Ramos (cell line): Measurements from ENCODE around the gene GZF1.

Source experiments
- in situ Hi-C: fragments of 300-500 bp; cut with MboI; formaldehyde crosslinking; loops from one replicate; pipeline ENCODE4 v1.14.3; 2022; ENCODE audit warnings: low sequenced_read_pairs; ENCODE audit not compliant: unreplicated experiment

The GZF1 gene

DNA sequence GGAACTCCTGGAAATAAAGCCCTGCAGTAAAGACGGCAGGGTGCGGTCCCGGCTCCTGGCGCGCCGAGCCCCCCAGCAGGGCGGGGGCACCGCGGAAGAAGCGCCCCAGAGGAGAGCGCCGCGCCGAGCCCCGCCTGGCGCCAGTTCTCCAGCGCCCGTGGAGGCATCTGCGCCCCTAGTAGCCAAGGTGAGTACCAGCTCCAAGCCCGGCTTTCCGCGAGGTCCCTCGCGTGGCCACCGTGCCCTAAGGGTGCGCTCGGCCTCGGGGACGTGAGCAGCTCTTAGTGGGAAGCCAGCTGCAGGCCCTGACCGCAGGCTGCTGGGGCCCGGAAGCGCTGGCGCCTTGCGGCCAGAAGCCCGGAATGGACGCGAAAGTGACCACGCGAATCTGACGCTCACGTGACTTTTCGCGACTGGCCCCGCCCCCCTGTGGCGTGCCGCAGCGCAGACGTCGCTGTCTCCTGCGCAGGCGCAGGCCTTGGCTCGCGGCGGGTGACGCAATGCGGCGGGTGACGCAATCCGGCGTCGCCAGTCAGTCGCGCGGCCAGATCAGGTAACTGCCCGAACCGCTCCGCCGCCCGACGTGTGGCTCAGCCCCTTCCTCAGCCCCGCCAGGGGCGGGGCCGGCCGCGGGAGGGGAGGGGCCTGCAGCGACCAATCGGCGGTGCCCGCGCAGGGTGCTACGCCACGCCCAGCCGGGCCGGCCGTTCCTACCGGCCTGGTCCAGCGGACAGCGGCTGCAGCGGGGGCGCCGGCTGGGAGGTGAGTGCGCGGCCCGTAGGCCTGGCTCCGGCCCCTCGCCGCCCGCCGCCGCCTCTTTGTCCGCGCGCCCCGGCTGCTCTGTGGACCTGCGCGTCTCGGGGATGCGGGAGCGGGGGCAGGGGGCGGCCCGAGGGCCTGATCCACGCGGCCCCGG, at the start of gene GZF1:
TSS of gene GZF1 (plus strand) at position 707 of the 916 bp plus-strand sequence. CDS start 2,202 bp downstream, outside the sequence.
- in situ Hi-C loops: no loop called here

DNA sequence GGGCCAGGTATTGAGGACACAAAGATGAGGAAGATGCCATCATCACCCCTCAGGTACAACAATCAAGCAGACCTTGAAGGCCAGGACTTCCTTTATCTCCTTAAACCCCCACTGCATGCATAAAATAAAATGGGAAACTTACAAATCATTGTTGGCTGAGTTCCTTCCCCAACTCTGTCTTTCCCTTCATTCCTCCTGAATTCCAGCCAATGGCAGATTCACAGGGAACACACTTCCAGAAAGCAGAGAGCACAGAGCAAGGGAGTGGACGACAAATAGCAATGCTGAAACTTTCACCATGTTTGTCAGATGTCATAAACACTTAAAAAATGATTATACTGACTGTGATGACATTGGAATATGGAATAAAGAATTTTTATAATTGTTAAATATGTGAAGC, 48.7 kb upstream of the GZF1 start:
- in situ Hi-C loops: no loop called here

DNA sequence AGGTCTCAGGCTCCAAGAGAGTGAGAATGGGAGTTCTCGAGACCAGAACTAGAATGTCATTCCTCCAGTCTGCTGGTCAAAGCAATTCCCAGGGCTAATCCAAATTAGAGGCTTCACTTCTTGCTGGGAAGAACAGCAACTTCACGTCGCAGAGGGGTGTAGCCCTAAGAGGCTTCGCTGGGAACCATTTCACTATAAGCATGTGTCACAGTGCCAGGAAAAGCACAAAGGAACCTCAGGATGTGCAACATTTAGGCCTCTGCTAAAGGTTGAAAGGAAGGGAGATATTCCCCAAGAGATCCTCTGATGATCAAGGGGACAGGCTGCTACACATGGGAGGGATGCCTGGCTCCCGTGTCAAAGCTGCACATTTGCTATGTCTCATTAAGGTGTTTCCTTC, 47.3 kb upstream of the GZF1 start:
- in situ Hi-C loops: no loop called here

- in situ Hi-C loops: no loop called here
These were observed 46.9 kb upstream of the GZF1 start for GRCh38 chr20:23315099-23315498.

- in situ Hi-C loops: no loop called here
These were observed 45.4 kb upstream of the GZF1 start for GRCh38 chr20:23316626-23317025.

DNA sequence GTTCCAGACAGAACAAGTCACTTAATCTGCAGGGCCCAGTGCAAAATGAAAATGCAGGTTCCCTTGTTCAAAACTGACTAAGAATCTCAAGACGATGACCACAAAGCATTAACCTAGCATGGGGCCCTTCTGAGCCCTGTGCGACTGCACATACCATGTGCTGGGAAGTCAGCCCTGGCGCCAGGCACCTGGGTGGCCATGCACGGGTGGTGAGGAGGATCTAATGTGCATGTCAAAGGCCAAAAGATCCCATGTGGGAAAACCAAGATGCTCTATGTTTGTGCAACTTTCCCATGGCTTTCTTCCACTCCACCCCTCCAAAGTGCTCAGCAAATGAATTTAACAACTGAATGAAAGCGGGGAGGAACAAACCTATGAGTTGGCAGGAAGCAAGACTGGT, 44.9 kb upstream of the GZF1 start:
- in situ Hi-C loops: no loop called here

- in situ Hi-C loops: no loop called here
These were observed 43.6 kb upstream of the GZF1 start for GRCh38 chr20:23318347-23318746.

- in situ Hi-C loops: no loop called here
These were observed 41.7 kb upstream of the GZF1 start for GRCh38 chr20:23320317-23320716.

GRCh38 chr20:23325107-23325506, 36.9 kb upstream of the GZF1 start:
- in situ Hi-C loops: no loop called here

DNA sequence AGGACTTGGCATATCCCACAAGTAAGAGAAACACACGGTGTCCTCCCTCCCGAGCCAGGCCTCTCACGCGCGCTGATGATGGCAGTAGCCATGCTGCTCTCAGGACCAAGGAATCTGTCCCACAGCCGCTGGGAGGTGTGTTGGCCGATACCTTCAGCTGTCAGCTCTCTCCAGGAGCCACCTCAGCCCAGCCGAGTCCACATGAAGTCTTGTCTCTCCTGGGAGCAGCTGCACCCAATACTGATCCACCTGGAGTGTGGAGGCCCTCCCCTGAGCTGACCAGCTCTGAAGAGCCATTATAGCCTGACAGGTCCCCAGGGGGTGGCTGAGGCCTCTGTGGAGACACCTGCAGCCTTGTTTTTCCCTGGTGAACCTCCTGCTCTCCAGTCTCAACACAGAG, 35.2 kb upstream of the GZF1 start:
- in situ Hi-C loops: no loop called here

- in situ Hi-C loops: no loop called here
These were observed 34.2 kb upstream of the GZF1 start for GRCh38 chr20:23327617-23328333.

GRCh38 chr20:23331450-23332350, 30.3 kb upstream of the GZF1 start:
- in situ Hi-C loops: no loop called here

DNA sequence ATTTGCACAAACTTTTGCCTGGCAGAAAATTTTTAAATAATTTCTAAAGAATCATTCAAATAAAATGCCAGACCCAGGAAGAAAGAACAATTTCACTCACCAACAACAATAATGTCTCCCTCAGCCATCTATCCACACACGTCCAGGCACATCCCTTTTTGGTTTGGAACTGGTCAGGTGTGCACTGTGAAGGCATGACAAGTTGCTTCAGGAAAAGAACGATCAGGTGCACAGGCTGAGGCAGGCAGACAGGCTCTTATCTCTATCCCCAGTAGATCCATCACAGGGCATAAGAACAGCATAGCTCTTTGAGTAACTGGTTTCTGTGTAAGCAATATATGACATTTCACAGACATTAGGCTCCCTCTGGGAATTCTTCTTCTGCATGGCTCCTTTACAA, 29.5 kb upstream of the GZF1 start:
- in situ Hi-C loops: no loop called here

DNA sequence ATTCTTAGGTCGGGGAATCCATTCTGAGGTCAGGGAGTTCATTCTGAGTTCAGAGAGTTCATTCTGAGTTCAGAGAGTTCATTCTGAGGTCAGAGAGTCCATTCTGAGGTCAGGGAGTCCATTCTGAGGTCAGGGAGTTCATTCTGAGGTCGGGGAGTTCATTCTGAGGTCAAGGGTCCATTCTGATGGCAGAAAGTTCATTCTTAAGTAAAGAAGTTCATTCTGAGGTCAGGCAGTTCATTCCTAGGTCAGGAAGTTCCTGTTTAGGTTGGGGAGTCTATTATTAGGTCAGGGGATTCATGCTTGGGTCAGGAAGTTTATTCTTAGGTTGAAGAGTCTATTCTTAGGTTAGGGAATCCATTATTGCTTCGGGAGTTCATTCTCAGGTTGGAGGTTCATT, 27.9 kb upstream of the GZF1 start:
- in situ Hi-C loops: no loop called here

DNA sequence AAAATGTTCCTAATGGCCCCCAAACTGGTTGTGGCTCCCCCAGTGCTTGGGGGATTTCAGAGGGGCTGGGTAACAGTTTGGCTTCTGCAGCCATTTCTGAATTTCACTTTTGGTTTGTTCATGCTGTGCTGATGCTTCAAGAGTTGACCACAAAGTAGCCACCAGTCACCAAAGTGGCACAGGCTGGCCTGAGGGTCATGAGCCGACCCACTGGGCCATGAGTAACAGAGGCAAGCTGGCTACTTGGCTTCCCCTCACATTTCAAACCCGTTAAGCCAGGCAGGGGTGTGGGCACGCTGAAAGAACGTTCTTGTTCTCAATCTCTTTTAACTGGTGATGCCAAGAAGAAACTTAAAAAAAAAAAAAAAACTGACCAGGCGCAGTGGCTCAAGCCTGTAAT, 26.5 kb upstream of the GZF1 start:
- in situ Hi-C loops: no loop called here

DNA sequence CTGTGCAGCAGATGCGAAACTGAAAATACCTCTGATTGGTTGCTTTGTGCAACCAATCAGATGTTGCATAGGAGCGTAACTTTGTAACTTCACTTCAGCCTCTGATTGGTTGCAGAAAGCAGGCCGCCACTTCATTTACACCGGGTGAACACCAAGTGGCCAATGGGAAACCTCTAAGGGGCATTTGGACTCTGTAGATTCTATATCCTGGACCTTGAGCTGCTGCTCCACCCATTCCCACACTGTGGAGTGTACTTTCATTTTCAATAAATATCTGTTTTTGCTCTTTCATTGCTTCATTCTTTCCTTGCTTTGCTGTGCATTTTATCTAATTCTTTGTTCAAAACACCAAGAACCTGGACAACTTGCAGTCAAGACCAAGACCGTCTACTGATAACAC, 25.5 kb upstream of the GZF1 start:
- in situ Hi-C loops: no loop called here

GRCh38 chr20:23337312-23337711, 24.7 kb upstream of the GZF1 start:
- in situ Hi-C loops: no loop called here

DNA sequence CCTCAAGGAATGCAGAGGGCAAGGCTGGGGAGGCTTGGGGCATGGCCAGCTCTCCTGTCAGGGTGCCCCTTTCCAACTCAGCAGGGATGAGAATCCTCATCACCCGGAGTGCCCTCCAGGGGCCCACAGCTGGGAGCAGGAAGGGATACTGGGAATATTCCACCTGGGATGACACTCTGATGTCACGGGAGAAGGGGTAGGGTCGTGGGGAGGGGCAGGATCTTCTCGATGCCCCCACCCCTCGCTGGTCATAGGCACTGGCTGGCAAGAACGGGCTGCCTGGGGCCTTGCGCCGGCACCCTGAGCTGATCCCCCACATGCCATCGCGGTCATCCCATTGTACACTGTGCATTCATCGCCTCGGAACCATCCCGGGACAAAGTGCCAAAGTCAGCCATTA, 22.0 kb upstream of the GZF1 start:
- in situ Hi-C loops: no loop called here

GRCh38 chr20:23340524-23340923, 21.5 kb upstream of the GZF1 start:
- in situ Hi-C loops: no loop called here

DNA sequence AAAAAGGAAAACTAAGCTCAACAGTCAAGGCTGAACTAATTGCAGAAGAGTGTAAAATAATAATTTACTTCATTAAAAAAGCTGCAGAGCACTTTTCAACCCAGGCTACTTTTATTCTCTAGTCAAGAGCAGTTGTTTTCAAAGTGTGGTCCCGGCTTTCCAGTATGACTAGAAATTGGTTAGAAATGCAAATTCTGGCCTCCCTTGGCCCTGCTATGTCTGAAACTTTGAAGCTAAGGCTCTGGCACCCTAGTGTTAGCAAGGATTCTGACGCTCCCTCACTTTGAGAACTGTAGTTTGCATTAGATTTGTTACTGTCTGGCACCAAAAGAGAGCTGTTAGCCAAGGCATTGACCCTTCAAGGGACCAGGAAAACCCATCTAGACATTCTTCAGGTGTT, 20.9 kb upstream of the GZF1 start:
- in situ Hi-C loops: no loop called here

GRCh38 chr20:23343590-23343989, 18.4 kb upstream of the GZF1 start:
- in situ Hi-C loops: no loop called here
